ENCODE data around the gene STT3B. TPM values are rescaled to one million over a fixed set of nuclear protein-coding genes. Genes with fewer than 3 reads are reported as not detected.

The STT3B gene
- polyA plus RNA-seq, 1 donor (not counting 4 experiments of a cell fraction or from before 2014, with no cell fraction given): 129 TPM

- Histone ChIP-seq H3K4me1 (ENCODE audit: control insufficient read depth, extremely low read depth, insufficient read depth, low read length) (no peaks in the 10 kb centered on the region), H3K27me3 (ENCODE audit: control insufficient read depth, extremely low read depth, insufficient read depth, low read length) (no peaks in the 10 kb centered on the region), H3K79me2 (ENCODE audit: control insufficient read depth, insufficient read depth, low read length) (peaks cover 29% of the 10 kb centered on the region), H3K36me3 (ENCODE audit: control insufficient read depth in 2 of 2, extremely low read depth in 1 of 2, insufficient read depth in 2 of 2, low read length in 2 of 2) (peaks cover 0 to under 1% of the 10 kb centered on the region in 2 experiments), H3K4me2 (ENCODE audit: control insufficient read depth, extremely low read depth, insufficient read depth, low read depth, low read length) (no peak overlapping the region), H3K9me3 (ENCODE audit: control insufficient read depth, low read depth, low read length) (no peaks in the 10 kb centered on the region), H3K9ac (ENCODE audit: control insufficient read depth, extremely low read depth, insufficient read depth, low read length) (no peak overlapping the region), H4K20me1 (ENCODE audit: control insufficient read depth, extremely low read depth, insufficient read depth, low read length) (no peaks in the 10 kb centered on the region), H3K4me3 (ENCODE audit: control insufficient read depth in 2 of 3, extremely low read depth in 1 of 3, insufficient read depth in 2 of 3, low read depth in 1 of 3, low read length in 3 of 3) (no peak overlapping the region), H3K9me1 (ENCODE audit: control insufficient read depth, extremely low read depth, insufficient read depth, low read length) (no peaks in the 10 kb centered on the region), H2AFZ (ENCODE audit: control insufficient read depth, low read length) (no peak overlapping the region), H3K27ac (ENCODE audit: control insufficient read depth, insufficient read depth, low read length) (no peak overlapping the region)
- FAIRE-seq (no peak), DNase-seq (ENCODE audit: low read depth, low spot score) (no peak)
- dilution Hi-C loops (cut with MboI; ENCODE audit: extremely low pct_ligation_motif_present, low sequenced_read_pairs): no loop called here
- no peak for TF ChIP-seq CTCF (optimal IDR thresholded peaks at IDR 0.05 in 1 of 3, IDR thresholded peaks at IDR 0.05 in 1 of 3, conservative IDR thresholded peaks at IDR 0.05 in 1 of 3; ENCODE audit: extremely low read depth in 1 of 3, insufficient read depth in 2 of 3, low read length in 3 of 3)
- no peak for TF ChIP-seq EZH2 (IDR thresholded peaks at IDR 0.05; ENCODE audit: low read length)
Observed at GRCh38 chr3:31614162-31614921, 81.6 kb downstream of the STT3B start.

- Histone ChIP-seq H3K79me2 (ENCODE audit: control insufficient read depth, insufficient read depth, low read length) (peaks cover 29% of the 10 kb centered on the region), H3K27ac (ENCODE audit: control insufficient read depth, insufficient read depth, low read length) (no peak overlapping the region), H3K9ac (ENCODE audit: control insufficient read depth, extremely low read depth, insufficient read depth, low read length) (no peak overlapping the region), H3K4me1 (ENCODE audit: control insufficient read depth, extremely low read depth, insufficient read depth, low read length) (no peaks in the 10 kb centered on the region), H3K4me2 (ENCODE audit: control insufficient read depth, extremely low read depth, insufficient read depth, low read depth, low read length) (no peak overlapping the region), H3K4me3 (ENCODE audit: control insufficient read depth in 2 of 3, extremely low read depth in 1 of 3, insufficient read depth in 2 of 3, low read depth in 1 of 3, low read length in 3 of 3) (no peak overlapping the region), H3K27me3 (ENCODE audit: control insufficient read depth, extremely low read depth, insufficient read depth, low read length) (no peaks in the 10 kb centered on the region), H3K36me3 (ENCODE audit: control insufficient read depth in 2 of 2, extremely low read depth in 1 of 2, insufficient read depth in 2 of 2, low read length in 2 of 2) (peaks cover 0 to 4% of the 10 kb centered on the region in 2 experiments), H4K20me1 (ENCODE audit: control insufficient read depth, extremely low read depth, insufficient read depth, low read length) (no peaks in the 10 kb centered on the region), H3K9me3 (ENCODE audit: control insufficient read depth, low read depth, low read length) (no peaks in the 10 kb centered on the region), H2AFZ (ENCODE audit: control insufficient read depth, low read length) (no peak overlapping the region), H3K9me1 (ENCODE audit: control insufficient read depth, extremely low read depth, insufficient read depth, low read length) (no peaks in the 10 kb centered on the region)
- dilution Hi-C loops (cut with MboI; ENCODE audit: extremely low pct_ligation_motif_present, low sequenced_read_pairs): no loop called here
- no peak for FAIRE-seq
- no peak for TF ChIP-seq CTCF (optimal IDR thresholded peaks at IDR 0.05 in 1 of 3, IDR thresholded peaks at IDR 0.05 in 1 of 3, conservative IDR thresholded peaks at IDR 0.05 in 1 of 3; ENCODE audit: extremely low read depth in 1 of 3, insufficient read depth in 2 of 3, low read length in 3 of 3)
- TF ChIP-seq EZH2 (IDR thresholded peaks at IDR 0.05; ENCODE audit: low read length): no peak
- DNase-seq (ENCODE audit: low read depth, low spot score): no peak
Observed at GRCh38 chr3:31615071-31615875, 82.5 kb downstream of the STT3B start.

Data from keratinocyte (primary cell).